GM12801 (cell line): ENCODE data around the gene ATAT1.

Source experiments
- TF ChIP-seq, protein P1 (sequence below): IDR thresholded peaks from one replicate; pipeline ENCODE4 v1.5.1; 2011; ENCODE audit warnings: control low read depth; ENCODE audit not compliant: insufficient read length; ENCODE audit errors: extremely low read depth

Gene ATAT1

DNA sequence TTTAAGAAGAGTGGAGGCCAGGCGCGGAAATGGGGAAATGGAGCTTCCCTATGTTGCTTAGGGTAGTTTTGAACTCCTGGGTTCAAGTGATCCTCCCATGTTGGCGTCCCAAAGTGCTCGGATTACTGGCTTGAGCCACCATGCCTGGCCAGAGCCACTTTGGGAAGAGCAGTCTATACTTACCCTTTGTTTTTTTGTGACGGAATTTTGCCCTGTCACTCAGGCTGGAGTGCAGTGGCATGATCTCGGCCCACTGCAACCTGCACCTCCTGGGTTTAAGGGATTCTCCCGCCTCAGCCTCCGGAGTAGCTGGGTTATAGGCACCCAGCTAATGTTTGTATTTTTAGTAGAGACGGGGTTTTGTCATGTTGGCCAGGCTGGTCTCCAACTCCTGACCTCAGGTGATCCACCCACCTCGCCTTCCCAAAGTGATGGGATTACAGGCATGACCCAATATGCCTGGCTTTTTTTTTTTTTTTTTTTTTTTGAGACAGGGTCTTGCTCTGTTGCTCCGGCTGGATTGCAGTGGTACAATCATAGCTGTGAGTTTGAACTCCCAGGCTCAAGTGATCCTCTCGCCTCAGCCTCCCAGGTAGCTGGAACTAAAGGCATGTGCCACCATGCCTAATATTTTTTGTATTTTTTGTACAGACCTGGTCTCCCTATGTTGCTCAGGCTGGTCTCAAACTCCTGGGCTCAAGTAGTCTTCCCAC is 27.6 kb upstream of the ATAT1 start:
- TF ChIP-seq, protein P1, sequence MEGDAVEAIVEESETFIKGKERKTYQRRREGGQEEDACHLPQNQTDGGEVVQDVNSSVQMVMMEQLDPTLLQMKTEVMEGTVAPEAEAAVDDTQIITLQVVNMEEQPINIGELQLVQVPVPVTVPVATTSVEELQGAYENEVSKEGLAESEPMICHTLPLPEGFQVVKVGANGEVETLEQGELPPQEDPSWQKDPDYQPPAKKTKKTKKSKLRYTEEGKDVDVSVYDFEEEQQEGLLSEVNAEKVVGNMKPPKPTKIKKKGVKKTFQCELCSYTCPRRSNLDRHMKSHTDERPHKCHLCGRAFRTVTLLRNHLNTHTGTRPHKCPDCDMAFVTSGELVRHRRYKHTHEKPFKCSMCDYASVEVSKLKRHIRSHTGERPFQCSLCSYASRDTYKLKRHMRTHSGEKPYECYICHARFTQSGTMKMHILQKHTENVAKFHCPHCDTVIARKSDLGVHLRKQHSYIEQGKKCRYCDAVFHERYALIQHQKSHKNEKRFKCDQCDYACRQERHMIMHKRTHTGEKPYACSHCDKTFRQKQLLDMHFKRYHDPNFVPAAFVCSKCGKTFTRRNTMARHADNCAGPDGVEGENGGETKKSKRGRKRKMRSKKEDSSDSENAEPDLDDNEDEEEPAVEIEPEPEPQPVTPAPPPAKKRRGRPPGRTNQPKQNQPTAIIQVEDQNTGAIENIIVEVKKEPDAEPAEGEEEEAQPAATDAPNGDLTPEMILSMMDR = no peak

DNA sequence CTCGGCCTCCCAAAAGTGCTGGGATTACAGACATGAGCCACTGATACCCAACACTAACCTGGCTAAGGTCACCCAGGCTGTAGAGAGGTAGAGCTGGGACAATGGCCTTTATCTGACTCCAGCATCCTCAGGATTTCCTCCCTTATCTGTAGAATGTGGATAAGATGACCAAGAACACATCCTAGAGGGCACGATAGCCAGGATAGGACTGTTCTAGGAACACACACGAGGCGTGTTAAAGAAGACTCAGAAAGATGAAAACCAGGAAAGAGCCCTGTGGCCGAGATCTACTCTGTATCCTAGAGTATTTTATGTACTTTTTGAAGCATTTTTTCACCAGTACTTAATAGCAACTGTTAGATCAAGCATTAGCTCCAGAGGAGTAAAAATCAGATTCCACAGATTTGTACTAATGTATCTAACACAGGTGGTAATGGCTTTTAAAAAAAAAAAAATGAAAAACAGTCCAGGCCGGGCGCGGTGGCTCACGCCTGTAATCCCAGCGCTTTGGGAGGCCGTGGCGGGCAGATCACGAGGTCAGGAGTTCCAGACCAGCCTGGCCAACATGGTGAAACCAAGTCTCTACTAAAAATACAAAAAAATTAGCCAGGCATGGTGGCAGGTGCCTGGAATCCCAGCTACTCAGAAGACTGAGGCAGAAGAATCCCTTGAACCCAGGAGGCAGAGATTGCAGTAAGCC is 26.9 kb upstream of the ATAT1 start:
- TF ChIP-seq, protein P1 = no peak

DNA sequence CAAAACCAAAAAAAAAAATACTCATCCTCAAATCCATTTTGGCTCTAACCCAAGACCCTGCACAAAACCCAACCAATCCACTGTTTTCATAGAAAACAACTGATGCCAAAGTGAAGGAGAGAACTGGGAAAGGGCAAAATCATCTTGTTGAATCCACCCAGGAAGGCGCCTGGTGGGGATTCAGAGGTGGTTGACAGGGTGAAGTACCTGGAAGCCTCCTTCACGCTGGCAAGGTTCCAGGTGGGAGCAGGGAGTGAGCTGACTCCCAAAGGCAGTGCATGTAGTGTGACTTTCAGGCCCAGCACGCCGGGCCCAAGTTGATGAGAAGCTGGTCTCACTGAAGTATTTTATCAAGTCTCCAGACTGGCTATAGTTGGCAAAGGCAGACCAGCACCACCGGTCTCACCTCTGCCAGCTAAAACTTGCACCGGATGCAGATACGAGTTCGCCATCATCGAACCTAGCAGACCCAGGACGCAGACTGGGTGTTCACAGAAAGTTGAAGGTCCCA is 26.2 kb upstream of the ATAT1 start:
- TF ChIP-seq, protein P1 = no peak

DNA sequence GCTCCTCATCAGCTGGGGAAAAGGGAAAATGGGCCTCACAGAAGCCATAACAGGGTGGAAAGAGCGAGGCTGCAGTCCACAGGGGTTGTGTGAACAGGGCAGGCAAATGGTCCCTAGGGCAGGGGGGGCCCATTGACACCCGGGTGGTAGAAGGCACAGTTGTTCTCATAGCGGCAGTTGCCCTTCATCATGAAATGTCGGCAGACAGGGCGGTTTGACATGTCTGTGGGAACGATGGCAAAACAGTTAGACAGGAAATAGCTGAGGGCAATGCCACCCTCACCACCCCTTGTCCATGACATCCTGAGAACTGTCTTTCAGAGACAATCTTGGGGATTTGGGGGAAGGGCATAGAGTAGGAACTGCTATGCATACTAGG is 25.2 kb upstream of the ATAT1 start:
- TF ChIP-seq, protein P1 = no peak

DNA sequence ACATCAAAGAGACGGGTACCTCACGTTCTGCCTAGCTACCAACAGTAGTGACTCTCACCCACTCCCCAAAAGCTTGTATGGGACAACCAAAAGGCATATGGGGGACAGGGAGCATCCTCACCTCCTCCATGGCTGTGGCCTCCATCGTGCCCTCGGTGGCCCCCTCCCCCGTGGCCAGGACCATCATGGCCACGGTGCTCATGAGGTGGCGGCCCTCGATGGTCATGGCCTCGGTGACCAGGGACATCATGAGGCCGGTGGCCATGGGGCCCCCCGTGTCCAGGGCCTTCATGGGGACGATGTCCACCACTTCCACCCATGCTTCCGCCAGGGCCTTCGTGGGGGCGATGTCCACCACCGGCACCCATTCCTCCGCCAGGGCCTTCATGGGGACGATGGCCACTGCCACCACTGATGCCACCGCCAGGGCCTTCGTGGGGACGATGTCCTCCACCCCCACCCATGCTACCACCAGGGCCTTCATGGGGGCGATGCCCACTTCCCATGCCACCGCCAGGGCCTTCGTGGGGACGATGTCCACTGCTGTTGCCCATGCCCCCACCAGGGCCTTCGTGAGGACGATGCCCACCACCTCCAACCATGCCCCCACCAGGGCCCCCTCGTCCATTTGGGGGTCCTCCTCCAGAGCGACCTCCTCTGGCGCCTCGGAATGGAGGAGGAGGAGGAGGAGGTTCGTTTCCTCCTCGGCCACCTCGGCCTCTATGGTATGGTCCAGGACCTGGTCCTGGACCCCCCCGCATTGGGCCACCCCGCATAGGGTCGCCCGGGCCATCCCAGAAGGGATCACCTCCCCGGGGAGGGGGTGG is 24.6 kb upstream of the ATAT1 start:
- TF ChIP-seq, protein P1 = no peak

DNA sequence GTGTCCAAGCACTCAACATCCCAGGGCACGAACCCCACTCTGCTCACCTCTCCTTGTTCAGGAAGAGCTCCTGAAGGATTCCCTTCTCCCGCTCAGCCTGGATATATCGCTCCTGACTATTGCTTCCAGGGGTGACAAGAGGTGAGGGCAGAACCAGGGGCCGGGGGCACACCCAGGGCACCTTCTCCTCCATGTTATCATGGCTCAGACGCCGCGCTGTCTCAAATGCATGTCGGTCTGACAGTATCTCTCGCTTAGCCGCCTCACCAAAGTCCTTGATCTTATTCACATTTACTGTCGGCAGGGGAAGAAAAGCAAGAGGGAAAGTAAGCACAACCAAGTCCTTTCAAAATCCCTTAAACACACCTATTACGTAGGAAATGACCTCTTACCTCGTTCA is 22.7 kb upstream of the ATAT1 start:
- TF ChIP-seq, protein P1 = no peak

DNA sequence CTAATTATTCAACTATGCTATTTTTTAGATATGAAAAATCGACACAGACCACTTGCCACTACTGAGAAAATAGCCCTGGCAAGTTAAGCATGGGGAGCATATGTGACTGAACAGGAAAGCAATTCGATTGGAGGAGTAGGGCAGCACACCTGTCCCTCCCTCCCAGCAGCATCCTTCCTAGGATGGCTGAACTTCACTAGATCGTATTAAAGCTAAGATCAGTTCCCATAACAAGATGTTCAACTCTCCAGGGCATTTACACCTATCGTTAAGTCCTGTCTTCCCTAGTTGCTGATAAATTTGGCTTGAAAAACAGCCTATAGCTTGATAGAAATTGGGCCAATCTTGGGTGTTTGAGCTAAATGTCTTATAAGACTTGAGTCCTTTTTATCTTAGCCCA is 16.6 kb upstream of the ATAT1 start:
- TF ChIP-seq, protein P1 = no peak
